ENCODE results near the gene ZNF184. TPM values are rescaled to one million over a fixed set of nuclear protein-coding genes. Genes with fewer than 3 reads are reported as not detected.

Gene ZNF184
- total and polyA plus RNA-seq, 9 of the 15 experiments (the other 6 are each of a cell fraction or from before 2014, with no cell fraction given) = 7.6 to 22.2 (median 12.8) TPM

DNA sequence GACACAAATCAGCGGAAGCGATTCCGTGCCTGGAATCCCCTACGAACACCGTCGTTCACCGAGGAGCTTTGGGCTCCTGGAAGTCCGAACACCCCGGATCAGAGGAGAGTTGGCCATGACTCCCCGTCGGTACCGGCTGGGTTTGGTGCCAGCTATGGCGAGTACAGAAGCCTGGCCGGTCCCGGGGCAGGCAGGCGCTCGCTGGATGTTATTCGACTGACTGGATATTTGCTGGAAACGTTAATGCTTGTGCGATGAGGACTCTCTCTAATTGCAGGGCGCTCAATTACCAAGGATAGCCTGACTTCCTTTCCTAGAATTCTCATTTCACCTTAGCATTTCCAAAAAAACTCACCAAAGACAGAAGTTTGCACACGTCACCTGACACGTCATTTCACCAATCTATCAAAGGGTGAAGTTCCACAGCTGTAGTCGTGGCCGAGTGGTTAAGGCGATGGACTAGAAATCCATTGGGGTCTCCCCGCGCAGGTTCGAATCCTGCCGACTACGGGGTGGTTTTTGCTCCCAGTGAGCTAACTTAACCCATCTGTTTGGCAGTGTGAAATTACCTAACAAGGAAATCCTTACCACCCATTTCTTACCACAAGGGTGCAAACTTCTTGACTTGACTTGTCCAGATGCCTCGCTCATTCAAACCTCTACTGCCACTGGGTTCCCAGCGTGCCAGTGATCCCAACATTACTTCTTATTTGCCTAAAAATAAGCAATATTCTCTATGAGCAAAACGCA, 22.7 kb upstream of the ZNF184 start (continued):
- TF ChIP-seq ZBTB40 (IDR thresholded peaks at IDR 0.05) (peak; percentile 86), ZBTB40 (CRISPR knock-in tag; IDR thresholded peaks at IDR 0.05) (no peak), STAG1 (CRISPR knock-in tag; IDR thresholded peaks at IDR 0.05; ENCODE audit: borderline replicate concordance) (no peak), RNF2 (IDR thresholded peaks at IDR 0.05) (peak; percentile 59; the same call in 1 of the 2 replicates), MYNN (IDR thresholded peaks at IDR 0.05) (peak; percentile 81), MYNN (CRISPR knock-in tag; IDR thresholded peaks at IDR 0.05) (no peak), ZNF77 (CRISPR knock-in tag; IDR thresholded peaks at IDR 0.05) (no peak), ZFP36 (IDR thresholded peaks at IDR 0.05; ENCODE audit: low read depth, low read length, partially characterized antibody) (no peak), ZBTB43 (CRISPR knock-in tag; IDR thresholded peaks at IDR 0.05) (0 out of 2 replicates have a peak, but pooled peaks have one; percentile 25), MIER1 (IDR thresholded peaks at IDR 0.05; ENCODE audit: low read depth) (no peak), E2F5 (CRISPR knock-in tag; IDR thresholded peaks at IDR 0.05) (no peak), NFXL1 (CRISPR knock-in tag; IDR thresholded peaks at IDR 0.05) (no peak), PHB (CRISPR knock-in tag; IDR thresholded peaks at IDR 0.05) (no peak), L3MBTL2 (IDR thresholded peaks at IDR 0.05) (peak; percentile 80), SMARCB1 (IDR thresholded peaks at IDR 0.05; ENCODE audit: insufficient read length, low read depth) (no peak)
- TF ChIP-seq, protein P1, sequence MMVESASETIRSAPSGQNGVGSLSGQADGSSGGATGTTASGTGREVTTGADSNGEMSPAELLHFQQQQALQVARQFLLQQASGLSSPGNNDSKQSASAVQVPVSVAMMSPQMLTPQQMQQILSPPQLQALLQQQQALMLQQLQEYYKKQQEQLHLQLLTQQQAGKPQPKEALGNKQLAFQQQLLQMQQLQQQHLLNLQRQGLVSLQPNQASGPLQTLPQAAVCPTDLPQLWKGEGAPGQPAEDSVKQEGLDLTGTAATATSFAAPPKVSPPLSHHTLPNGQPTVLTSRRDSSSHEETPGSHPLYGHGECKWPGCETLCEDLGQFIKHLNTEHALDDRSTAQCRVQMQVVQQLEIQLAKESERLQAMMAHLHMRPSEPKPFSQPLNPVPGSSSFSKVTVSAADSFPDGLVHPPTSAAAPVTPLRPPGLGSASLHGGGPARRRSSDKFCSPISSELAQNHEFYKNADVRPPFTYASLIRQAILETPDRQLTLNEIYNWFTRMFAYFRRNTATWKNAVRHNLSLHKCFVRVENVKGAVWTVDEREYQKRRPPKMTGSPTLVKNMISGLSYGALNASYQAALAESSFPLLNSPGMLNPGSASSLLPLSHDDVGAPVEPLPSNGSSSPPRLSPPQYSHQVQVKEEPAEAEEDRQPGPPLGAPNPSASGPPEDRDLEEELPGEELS (CRISPR knock-in tag; IDR thresholded peaks at IDR 0.05; ENCODE audit: borderline replicate concordance) = no peak

Measured in K562 (cell line).